K562 (cell line): ENCODE data around the gene GAS1. TPM values are rescaled to one million over a fixed set of nuclear protein-coding genes. Genes with fewer than 3 reads are reported as not detected.

Experiments
- HNRNPUL1 ChIP-seq: fragments of 200-400 bp; formaldehyde crosslinking; IDR thresholded peaks from 2 replicates; pipeline ENCODE4 v1.6.1; 2017; ENCODE audit warnings: low read length
- LARP7 ChIP-seq: fragments of 450-650 bp; IDR thresholded peaks from 2 replicates; pipeline ENCODE4 v1.6.1; 2016
- POLR2A ChIP-seq: fragments of 450-650 bp; conservative IDR thresholded peaks from 2 replicates; pipeline ENCODE4 v1.6.1; 2016
- RBM14 ChIP-seq: fragments of 200-400 bp; formaldehyde crosslinking; IDR thresholded peaks from 2 replicates; pipeline ENCODE4 v1.6.1; 2018; ENCODE audit warnings: low read depth, mild to moderate bottlenecking, low read length, moderate library complexity, borderline replicate concordance; ENCODE audit not compliant: insufficient read depth
- SMARCB1 ChIP-seq: IDR thresholded peaks from 2 replicates; pipeline ENCODE4 v1.6.1; 2011; ENCODE audit warnings: improper control_type of control experiment, low read depth; ENCODE audit not compliant: insufficient read length
- ZFP30 ChIP-seq: fragments of 250-450 bp; sonication (Bioruptor Pico); IDR thresholded peaks from 2 replicates; pipeline ENCODE4 v1.8.0; 2022; ENCODE audit warnings: moderate library complexity, mild to moderate bottlenecking, inconsistent platforms, borderline replicate concordance
- ZNF764 ChIP-seq: fragments of 250-450 bp; sonication (Bioruptor Pico); IDR thresholded peaks from 2 replicates; pipeline ENCODE4 v1.4.0; 2020; ENCODE audit warnings: low read depth, mild to moderate bottlenecking, moderate library complexity
- ZNF77 ChIP-seq: fragments of 250-450 bp; sonication (Bioruptor Pico); IDR thresholded peaks from 2 replicates; pipeline ENCODE4 v1.5.0; 2020
- polyA plus RNA-seq, 8 experiments: library from polyadenylated mRNA; depleted of rRNA in 4 of 8; stranded (reverse) in 5 of 8; unstranded in 3 of 8; fragments of >200 nt; fragmentation: Nextera tagmentation in 2 of 8; fragmentation: Illumina TruSeq in 1 of 8; extraction: Ambion mirVana in 2 of 8; extraction: Trizol in 1 of 8; gene quantifications; 2 replicates each; pipeline versions ENCODE4 v1.2.1 to v1.2.3, GENCODE V29; 2011 to 2014; ENCODE audit warnings: inconsistent platforms in 1 of 8, missing spikeins in 1 of 8
- total RNA-seq, 7 experiments: library from RNA; depleted of rRNA in 6 of 7; stranded (reverse); fragments of >200 nt in 6 of 7; fragmentation: Illumina TruSeq in 2 of 7; extraction: Trizol in 2 of 7; gene quantifications; 2 replicates each; pipeline versions ENCODE4 v1.2.1 to v1.2.3, GENCODE V29; 2011 to 2021; ENCODE audit warnings: low replicate concordance in 1 of 7
- TF ChIP-seq, protein P1 (sequence below), 3 experiments: fragments of 200-800 bp in 1 of 3; fragments of 250-450 bp in 1 of 3; fragments of 450-650 bp in 1 of 3; sonication (Bioruptor Pico) in 1 of 3; sonication (Bioruptor generic) in 1 of 3; formaldehyde crosslinking in 1 of 3; IDR thresholded peaks; 2 replicates each; pipeline versions ENCODE4 v1.6.1 to v1.8.0; 2016 to 2022; ENCODE audit warnings: mild to moderate bottlenecking in 2 of 3, missing genetic modification characterization in 2 of 3, missing compliant biosample characterization in 1 of 3, moderate library complexity in 1 of 3

The GAS1 gene
- total and polyA plus RNA-seq, 9 of the 15 experiments (the other 6 are each of a cell fraction or from before 2014, with no cell fraction given): 0.07 to 0.09 TPM; not detected in 7

- TF ChIP-seq, protein P1, sequence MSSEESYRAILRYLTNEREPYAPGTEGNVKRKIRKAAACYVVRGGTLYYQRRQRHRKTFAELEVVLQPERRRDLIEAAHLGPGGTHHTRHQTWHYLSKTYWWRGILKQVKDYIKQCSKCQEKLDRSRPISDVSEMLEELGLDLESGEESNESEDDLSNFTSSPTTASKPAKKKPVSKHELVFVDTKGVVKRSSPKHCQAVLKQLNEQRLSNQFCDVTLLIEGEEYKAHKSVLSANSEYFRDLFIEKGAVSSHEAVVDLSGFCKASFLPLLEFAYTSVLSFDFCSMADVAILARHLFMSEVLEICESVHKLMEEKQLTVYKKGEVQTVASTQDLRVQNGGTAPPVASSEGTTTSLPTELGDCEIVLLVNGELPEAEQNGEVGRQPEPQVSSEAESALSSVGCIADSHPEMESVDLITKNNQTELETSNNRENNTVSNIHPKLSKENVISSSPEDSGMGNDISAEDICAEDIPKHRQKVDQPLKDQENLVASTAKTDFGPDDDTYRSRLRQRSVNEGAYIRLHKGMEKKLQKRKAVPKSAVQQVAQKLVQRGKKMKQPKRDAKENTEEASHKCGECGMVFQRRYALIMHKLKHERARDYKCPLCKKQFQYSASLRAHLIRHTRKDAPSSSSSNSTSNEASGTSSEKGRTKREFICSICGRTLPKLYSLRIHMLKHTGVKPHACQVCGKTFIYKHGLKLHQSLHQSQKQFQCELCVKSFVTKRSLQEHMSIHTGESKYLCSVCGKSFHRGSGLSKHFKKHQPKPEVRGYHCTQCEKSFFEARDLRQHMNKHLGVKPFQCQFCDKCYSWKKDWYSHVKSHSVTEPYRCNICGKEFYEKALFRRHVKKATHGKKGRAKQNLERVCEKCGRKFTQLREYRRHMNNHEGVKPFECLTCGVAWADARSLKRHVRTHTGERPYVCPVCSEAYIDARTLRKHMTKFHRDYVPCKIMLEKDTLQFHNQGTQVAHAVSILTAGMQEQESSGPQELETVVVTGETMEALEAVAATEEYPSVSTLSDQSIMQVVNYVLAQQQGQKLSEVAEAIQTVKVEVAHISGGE (CRISPR knock-in tag; IDR thresholded peaks at IDR 0.05): no peak
- TF ChIP-seq ZNF764 (CRISPR knock-in tag) (no peak), ZFP30 (no peak), LARP7 (no peak), HNRNPUL1 (no peak), SMARCB1 (no peak), RBM14 (no peak), POLR2A (no peak), ZNF77 (no peak)
Observed at GRCh38 chr9:86971742-86972141, 24.4 kb upstream of the GAS1 start (continued).
